Pancreas (tissue), 10 donors: Measurements from ENCODE around the gene LCORL. TPM values are rescaled to one million over a fixed set of nuclear protein-coding genes. Genes with fewer than 3 reads are reported as not detected.
"Not testable (repeated sequence)": the region's sequence is repeated elsewhere in the genome, so short reads cannot be mapped to it uniquely, and the experiment has no call there.

Source experiments
- ATAC-seq, 4 donors: fragments of 200-7000 bp; cut with Tn5 transposase; one replicate each; pipeline versions ENCODE4 v1.8.0 to v1.9.1; 2020; ENCODE audit warnings: mild to moderate bottlenecking in 4 of 4, moderate library complexity in 4 of 4
- DNase-seq, 6 donors: peaks; one replicate each; pipeline ENCODE4 v3.0.0-alpha.2; 2020
- FAIRE-seq: peaks from 2 replicates; lab custom pipeline; 2012; peaks lifted over from hg19 to GRCh38; lab: Jason Lieb, UNC
- H3K27ac ChIP-seq, 4 donors: fragments of 200-600 bp; sonication (generic); 1 replicate in 3 of 4; 2 replicates in 1 of 4; pipeline versions ENCODE4 v1.5.0 to v1.8.0; 2020
- H3K27me3 ChIP-seq, 4 donors: fragments of 200-600 bp; one replicate each; pipeline ENCODE4 v1.8.0; 2021
- H3K36me3 ChIP-seq, 3 donors: fragments of 200-600 bp; sonication (generic) in 1 of 3; one replicate each; pipeline versions ENCODE4 v1.5.0 to v1.8.0; 2020 to 2021
- H3K4me1 ChIP-seq, 3 donors: fragments of 200-600 bp; one replicate each; pipeline ENCODE4 v1.8.0; 2021
- H3K4me3 ChIP-seq, 4 donors: fragments of 200-600 bp; sonication (generic) in 2 of 4; one replicate each; pipeline versions ENCODE4 v1.5.0 to v1.8.0; 2020 to 2021
- H3K9me3 ChIP-seq, 4 donors: fragments of 200-600 bp; one replicate each; pipeline ENCODE4 v1.8.0; 2021
- WGBS, 2 donors: extraction: QIAGEN DNeasy Blood & Tissue Kit; methylation state at CpG; one replicate each; pipeline ENCODE4 v1.1.7; 2013; 5-methylcytosine and 5-hydroxymethylcytosine counted together
- intact Hi-C, 3 donors: fragments of 100-400 bp; cut with DNase I; formaldehyde crosslinking; loops; one replicate each; pipeline versions ENCODE4 v1.11.1 to v1.14.2; 2022
- polyA plus RNA-seq, 2 donors: library from polyadenylated mRNA; stranded (reverse); fragments of 200-250 nt; gene quantifications; one replicate each; pipeline ENCODE4 v1.2.3, GENCODE V29; 2013
- total RNA-seq, 6 donors: library from RNA; stranded (reverse); fragmentation: NEBNext Ultra II Directional in 4 of 6; extraction: Animal tissue kit (Norgen Biotek cat#: 25700) in 4 of 6; gene quantifications; one replicate each; pipeline versions ENCODE4 v1.2.1 to v1.2.4, GENCODE V29; 2021 to 2023
- TF ChIP-seq, protein P1 (sequence below), 4 donors: fragments of 200-600 bp; sonication (generic) in 3 of 4; IDR thresholded peaks; one replicate each; pipeline versions ENCODE4 v1.5.0 to v1.8.0; 2021; ENCODE audit warnings: antibody characterized with exemption in 4 of 4
- donor health status: healthy with polysubstance abuse.
- donor health status: DM: no; HTN: no; CAD: no; lungs with moderate emphysema.
- donor health status: DM: no; HTN: no; CAD: no.
- donor health status: control.
- donor health status: control.
- donor health status: Bipolar disorder and iron deficiency.
- donor health status: DM: yes; HTN: yes; CAD: no.
- donor health status: DM: no; HTN: no; CAD: no.
- donor health status: DM: no; HTN: no; CAD: no.
- donor health status: DM: yes; HTN: yes; CAD: no.

Gene LCORL
- total and polyA plus RNA-seq, 8 donors = 1.7 to 11.8 (median 5.3) TPM

DNA sequence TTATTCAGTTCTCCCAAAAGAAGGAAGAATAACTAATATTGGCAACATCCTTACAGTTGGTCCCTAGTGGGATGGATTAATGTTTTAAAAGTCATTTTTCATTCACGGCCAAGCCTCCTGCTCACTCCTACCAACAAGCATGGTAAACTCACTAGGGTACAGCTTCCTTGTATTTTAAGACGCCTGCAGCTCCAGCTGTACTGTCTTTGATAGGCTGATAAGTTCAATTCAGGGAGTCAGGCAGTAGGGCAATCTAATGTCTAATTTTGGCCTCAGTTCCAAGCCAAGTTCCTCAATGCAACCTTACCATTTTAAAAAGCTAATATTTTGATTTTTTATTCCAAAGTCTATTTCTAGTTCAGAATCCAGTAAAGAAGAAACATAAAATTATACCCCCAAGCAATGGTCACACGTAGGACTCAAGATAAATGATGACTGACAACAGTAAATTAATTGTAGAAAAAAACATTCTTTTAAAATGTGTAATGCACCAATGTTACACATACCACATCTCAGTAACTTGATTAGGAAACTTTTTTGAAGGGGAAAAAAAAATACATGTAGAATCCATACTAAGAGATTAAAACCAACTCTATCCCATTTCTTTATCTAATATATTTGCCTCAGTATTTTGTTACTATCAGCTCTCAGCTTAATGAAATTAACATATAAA is 9.3 kb downstream of the LCORL start:
- no peak overlapping the region for H3K4me3 ChIP-seq
- 50 to 55% methylated on average over 3 of the region's 3 CpGs for WGBS, 2 donors
- TF ChIP-seq, protein P1, sequence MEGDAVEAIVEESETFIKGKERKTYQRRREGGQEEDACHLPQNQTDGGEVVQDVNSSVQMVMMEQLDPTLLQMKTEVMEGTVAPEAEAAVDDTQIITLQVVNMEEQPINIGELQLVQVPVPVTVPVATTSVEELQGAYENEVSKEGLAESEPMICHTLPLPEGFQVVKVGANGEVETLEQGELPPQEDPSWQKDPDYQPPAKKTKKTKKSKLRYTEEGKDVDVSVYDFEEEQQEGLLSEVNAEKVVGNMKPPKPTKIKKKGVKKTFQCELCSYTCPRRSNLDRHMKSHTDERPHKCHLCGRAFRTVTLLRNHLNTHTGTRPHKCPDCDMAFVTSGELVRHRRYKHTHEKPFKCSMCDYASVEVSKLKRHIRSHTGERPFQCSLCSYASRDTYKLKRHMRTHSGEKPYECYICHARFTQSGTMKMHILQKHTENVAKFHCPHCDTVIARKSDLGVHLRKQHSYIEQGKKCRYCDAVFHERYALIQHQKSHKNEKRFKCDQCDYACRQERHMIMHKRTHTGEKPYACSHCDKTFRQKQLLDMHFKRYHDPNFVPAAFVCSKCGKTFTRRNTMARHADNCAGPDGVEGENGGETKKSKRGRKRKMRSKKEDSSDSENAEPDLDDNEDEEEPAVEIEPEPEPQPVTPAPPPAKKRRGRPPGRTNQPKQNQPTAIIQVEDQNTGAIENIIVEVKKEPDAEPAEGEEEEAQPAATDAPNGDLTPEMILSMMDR (IDR thresholded peaks at IDR 0.05) = no peak
- no peaks in the 10 kb centered on the region for H3K27me3 ChIP-seq
- DNase-seq (no peak), ATAC-seq (peak in 1 of 4 donors; percentile 43), FAIRE-seq (no peak)
- no peaks in the 10 kb centered on the region for H3K9me3 ChIP-seq
- peaks cover 6 to 17% (median 9%) of the 10 kb centered on the region in 3 donors for H3K4me1 ChIP-seq
- H3K27ac ChIP-seq = no peak overlapping the region
- intact Hi-C loops = no loop called here
- H3K36me3 ChIP-seq = no peaks in the 10 kb centered on the region

DNA sequence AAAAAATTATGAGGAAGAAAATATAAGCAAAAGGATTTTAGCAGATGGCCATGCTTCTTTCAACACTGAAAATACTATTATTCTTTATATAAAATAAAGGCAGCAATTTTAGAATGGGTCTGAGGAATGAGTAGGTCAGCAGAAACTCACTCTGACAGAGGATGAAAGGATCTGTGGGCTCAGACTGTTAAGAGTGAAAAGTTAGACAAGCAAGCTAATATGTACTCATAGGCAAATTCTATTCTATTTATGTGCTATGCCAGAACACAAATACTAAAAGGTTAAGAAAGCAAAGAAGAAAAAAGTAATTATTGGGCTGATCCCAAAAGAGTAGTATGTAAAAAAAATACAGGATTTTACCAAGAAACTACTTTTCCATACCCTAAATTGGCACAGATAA is 13.9 kb downstream of the LCORL start:
- FAIRE-seq = no peak
- intact Hi-C loops = no loop called here
- Histone ChIP-seq H3K4me3 (no peak overlapping the region), H3K4me1 (peaks cover 6 to 18% (median 9%) of the 10 kb centered on the region in 3 donors), H3K9me3 (no peaks in the 10 kb centered on the region), H3K36me3 (no peaks in the 10 kb centered on the region), H3K27ac (no peak overlapping the region), H3K27me3 (no peaks in the 10 kb centered on the region)
- DNase-seq = no peak
- ATAC-seq = no peak
- TF ChIP-seq, protein P1 (IDR thresholded peaks at IDR 0.05) = no peak

DNA sequence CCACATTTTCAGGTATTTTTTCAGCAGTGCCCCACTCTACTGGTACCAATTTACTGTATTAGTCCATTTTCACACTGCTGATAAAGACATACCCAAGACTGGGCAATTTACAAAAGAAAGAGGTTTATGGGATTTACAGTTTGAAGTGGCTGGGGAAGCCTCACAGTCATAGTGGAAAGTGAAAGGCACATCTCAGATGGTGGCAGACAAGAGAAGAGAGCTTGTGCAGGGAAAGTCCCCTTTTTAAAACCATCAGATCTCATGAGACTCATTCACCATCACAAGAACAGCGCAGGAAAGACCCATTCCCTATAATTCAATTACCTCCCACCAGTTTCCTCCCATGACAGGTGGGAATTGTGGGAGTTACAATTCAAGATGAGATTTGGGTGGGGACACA is 15.1 kb downstream of the LCORL start:
- DNase-seq, H3K36me3 ChIP-seq, H3K4me3 ChIP-seq, H3K9me3 ChIP-seq, FAIRE-seq, H3K27ac ChIP-seq, intact Hi-C loops, H3K27me3 ChIP-seq, ATAC-seq: not testable (repeated sequence)
- peaks cover 2 to 14% (median 3%) of the 10 kb centered on the region in 3 donors for H3K4me1 ChIP-seq
- 98 to 100% methylated on average over 1 of the region's 1 CpG for WGBS, 2 donors

DNA sequence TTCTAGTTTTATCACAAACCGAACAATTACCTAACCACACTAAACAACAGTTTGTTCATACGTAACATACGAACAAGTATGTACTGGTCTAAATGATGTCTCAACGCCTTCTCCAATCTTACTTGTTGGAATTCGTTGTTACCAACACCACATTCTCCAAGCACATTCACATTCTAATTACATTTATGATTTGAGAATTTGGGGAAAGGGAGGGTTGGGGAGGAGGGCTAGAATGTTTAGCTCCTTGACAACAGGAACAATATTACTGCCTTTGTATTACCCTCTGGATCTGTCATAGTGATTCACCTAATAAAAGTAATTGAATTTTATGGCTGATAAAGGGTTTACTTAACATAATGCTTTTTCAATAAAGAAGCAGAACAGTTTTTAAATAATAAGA is 24.4 kb downstream of the LCORL start:
- TF ChIP-seq, protein P1 (IDR thresholded peaks at IDR 0.05) = no peak
- 84 to 87% methylated on average over 5 of the region's 5 CpGs for WGBS, 2 donors

DNA sequence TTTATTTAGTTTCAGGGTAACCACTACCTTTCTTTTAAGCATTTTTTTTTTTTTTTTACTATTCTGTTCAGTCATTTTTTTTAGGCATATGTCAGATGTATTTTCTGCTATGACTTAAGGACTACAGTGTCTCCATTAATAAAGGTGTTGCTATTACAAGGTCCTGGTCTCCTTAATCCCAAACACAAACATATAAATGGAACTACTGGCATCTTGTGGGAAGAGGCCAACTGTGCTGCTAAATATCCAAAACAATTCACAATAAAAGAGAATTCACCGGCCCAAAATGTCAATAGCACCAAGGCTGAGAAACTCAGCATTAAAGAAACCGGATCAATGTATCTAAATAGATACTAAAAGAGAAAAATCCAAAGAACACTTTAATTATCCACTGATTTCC is 26.4 kb downstream of the LCORL start:
- no peaks in the 10 kb centered on the region for H3K4me1 ChIP-seq
- WGBS, 2 donors = 30 to 40% methylated on average over 2 of the region's 2 CpGs
- intact Hi-C loops = no loop called here
- FAIRE-seq (no peak), ATAC-seq (no peak), DNase-seq (no peak)
- no peaks in the 10 kb centered on the region for H3K36me3 ChIP-seq
- H3K9me3 ChIP-seq = no peaks in the 10 kb centered on the region
- no peak overlapping the region for H3K4me3 ChIP-seq
- H3K27ac ChIP-seq = no peak overlapping the region
- no peaks in the 10 kb centered on the region for H3K27me3 ChIP-seq
- TF ChIP-seq, protein P1 (IDR thresholded peaks at IDR 0.05) = no peak

More for the DNA sequence above, 24.4 kb downstream of the LCORL start:
- Histone ChIP-seq H3K36me3 (no peaks in the 10 kb centered on the region), H3K27ac (no peak overlapping the region), H3K27me3 (no peaks in the 10 kb centered on the region), H3K4me1 (peaks cover 0 to 7% (median 3%) of the 10 kb centered on the region in 3 donors), H3K4me3 (no peak overlapping the region), H3K9me3 (no peaks in the 10 kb centered on the region)
- intact Hi-C loops = no loop called here
- FAIRE-seq (no peak), DNase-seq (no peak), ATAC-seq (no peak)
